EL (cell line): ENCODE results near the gene CCAR1.
"Not testable (repeated sequence)": the region's sequence is repeated elsewhere in the genome, so short reads cannot be mapped to it uniquely, and the experiment has no call there.

Experiments
- DNase-seq: peaks from one replicate; pipeline ENCODE4 v3.0.0-alpha.2; 2016

Gene CCAR1

GRCh38 chr10:68720793-68721672 lies at the start of gene CCAR1:
TSS of gene CCAR1 (plus strand) at chr10:68721239. CDS start at chr10:68722505, 1,266 bp downstream.
- peak; percentile 99 for DNase-seq

DNA sequence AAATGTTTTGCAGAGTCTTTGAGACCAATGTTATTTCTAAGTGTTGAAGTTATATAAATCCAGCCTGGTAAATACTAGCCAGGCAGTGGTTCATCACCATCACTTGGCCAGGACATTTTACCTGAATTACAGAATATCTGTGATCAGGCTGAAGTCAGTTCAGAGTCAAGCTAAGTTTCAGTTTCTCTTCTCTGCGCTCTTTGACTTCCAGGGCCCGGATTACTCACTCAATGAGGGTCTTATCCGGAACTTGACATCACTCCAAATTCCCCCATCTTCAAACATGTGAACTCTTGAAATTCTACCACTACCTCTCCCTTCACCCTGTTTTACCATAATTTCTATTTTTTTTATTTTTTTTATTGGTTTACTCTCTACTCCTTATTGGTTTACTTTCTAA lies 36.6 kb upstream of the CCAR1 start:
- DNase-seq: no peak

DNA sequence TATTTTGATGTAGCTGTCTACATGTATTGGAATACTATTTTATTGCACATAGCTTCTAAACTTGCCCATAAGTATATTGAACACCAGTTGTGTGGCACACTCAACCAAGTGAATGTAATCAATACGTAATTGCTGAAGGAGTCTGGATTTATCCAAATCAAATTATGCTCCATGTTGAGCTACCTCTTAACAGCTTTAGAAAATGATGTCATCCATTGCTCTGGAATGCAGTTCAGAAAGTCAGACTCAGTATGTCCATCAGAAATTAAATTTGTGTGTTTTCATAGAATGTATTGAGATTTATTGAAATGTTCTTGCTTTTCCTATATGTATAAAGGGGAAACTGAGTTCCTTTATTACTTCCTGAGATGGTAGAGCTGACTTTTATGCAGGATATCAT lies 25.0 kb upstream of the CCAR1 start:
- no peak for DNase-seq

DNA sequence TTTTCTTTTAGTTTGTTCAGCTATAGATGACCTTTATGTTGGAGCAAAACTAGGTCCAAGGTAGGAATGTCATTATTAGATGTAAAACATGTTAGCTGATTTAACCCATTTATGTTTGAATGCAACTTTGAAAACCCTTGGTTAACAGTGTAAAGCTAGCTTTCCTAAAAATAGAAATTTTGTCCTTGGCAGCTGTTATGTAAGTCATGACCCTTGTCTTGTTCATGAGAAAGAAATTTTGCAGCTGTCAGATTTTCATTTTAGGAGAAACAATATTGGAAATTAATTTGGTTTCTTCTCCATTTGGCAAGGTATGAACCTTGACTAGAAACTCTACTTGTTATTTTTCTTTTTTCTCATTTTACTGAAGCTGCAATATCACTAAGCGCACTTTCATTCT lies 23.9 kb upstream of the CCAR1 start:
- no peak for DNase-seq

DNA sequence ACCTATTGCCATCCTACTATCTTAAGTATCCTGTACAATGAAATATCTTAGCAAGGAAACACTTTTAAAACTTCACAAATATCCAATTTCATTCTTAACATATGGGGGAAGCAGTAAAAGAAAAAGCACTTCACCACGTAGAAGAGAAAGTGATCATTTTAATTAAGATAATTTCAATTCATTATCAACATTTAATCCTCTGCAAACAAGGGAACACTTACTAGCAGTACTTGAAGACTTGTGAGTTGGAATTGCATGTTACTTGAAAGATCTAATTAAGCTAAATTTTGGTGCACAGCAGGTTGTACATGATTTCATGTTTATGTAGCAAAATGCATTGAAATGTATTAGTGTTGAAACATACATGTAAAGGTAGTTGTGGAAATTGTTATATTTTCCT lies 20.8 kb upstream of the CCAR1 start:
- no peak for DNase-seq

- no peak for DNase-seq
Measured at GRCh38 chr10:68705548-68705947, 15.5 kb upstream of the CCAR1 start.

GRCh38 chr10:68708987-68709386 lies 12.1 kb upstream of the CCAR1 start:
- not testable (repeated sequence) for DNase-seq

DNA sequence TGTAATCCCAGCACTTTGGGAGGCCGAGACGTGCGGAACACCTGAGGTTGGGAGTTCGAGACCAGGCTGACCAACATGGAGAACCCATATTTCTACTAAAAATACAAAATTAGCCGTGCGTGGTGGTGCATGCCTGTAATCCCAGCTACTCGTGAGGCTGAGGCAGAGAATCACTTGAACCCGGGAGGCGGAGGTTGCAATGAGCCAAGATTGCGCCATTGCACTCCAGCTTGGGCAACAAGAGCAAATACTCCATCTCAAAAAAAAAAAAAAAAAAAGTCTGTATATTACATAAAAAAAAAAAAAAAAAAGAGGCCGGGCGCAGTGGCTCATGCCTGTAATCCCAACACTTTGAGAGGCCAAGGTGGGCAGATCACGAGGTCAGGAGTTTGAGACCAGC lies 8.0 kb upstream of the CCAR1 start:
- DNase-seq: not testable (repeated sequence)

DNA sequence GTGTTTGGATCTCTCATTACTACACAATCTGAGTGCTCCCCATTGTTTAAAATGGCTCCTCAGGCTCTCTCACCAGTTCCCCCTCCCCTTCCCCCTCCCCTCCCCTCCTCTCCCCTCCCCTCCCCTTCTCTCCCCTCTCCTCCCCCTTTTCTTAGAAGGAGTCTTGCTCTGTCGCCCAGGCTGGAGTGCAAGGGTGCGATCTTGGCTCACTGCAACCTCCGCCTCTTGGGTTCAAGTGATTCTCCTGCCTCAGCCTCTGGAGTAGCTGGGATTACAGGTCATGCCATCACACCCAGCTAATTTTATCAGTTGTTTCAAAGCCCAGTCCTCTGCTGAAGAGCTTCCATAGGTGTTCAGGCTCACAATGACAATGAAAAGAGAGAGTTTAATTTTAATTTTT lies 3.6 kb upstream of the CCAR1 start:
- DNase-seq: no peak

- peak; percentile 6 for DNase-seq
Measured at GRCh38 chr10:68721673-68722335, 765 bp downstream of the CCAR1 start.

DNA sequence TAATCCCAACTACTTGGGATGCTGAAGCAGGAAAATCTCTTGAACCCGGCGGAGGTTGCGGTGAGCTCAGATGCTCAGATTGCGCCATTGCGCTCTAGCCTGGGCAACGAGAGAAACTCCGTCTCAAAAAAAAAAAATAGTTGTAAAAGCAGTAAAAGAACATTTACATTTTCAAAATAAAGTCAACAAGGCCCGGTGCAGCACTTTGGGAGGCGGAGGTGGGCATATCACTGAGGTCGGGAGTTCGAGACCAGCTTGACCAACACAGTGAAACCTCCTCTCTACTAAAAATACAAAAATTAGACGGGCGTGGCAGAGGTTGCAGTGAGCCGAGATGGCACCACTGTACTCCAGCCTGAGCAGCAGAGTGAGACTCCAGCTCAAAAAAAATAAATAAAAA lies 4.0 kb downstream of the CCAR1 start:
- no peak for DNase-seq

- DNase-seq: no peak
Measured at GRCh38 chr10:68727146-68727545, 6.1 kb downstream of the CCAR1 start.

GRCh38 chr10:68732651-68733050 lies 11.6 kb downstream of the CCAR1 start:
- no peak for DNase-seq

DNA sequence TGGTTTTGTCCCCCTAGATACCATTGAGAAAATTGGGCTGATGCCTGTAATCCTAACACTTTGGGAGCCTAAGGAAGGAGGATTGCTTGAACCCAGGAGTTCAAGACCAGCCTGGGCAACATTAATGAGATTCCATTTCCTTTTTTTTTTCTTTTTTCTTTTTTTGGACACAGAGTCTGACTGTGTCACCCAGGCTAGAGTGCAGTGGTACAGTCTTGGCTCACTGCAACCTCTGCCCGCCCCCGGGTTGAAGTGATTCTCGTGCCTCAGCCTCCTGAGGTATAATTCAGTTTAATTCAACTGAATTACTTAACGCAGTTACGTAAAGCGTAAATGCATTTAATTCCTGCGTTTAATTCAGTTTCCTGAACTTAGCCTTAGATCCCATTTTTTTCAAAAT lies 13.3 kb downstream of the CCAR1 start:
- no peak for DNase-seq

DNA sequence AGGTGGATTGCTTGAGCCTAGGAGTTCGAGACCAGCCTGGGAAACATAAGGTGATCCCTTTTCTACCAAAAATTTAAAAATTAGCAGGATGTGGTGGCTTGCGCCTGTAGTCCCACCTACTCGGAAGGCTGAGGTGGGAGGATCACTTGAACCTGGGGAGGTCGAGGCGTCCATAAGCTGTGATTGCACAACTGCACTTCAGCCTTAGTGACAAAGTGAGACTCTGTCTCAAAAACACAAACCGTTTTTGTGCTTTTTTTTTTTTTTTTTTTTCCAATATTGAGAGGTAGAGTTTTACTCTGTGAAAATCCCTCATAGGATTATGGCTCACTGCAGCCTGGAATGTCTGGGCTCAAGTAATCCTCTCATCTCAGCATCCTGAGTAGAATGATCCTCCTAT lies 14.1 kb downstream of the CCAR1 start:
- no peak for DNase-seq

DNA sequence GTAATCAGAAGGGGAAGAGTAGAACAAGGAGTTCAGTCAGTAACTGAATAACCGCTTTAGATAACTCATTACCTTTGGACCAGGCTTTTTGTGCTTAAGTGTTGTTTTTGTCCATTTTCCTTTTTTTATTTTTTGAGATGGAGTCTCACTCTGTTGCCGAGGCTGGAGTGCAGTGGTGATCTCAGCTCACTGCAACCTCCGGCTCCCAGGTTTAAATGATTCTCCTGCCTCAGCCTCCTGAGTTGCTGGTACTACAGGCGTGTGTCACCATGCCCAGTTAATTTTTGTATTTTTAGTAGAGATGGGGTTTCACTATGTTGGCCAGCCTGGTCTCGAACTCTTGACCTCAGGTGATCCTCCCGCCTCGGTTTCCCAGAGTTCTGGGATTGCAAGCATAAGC lies 14.7 kb downstream of the CCAR1 start:
- DNase-seq: not testable (repeated sequence)

DNA sequence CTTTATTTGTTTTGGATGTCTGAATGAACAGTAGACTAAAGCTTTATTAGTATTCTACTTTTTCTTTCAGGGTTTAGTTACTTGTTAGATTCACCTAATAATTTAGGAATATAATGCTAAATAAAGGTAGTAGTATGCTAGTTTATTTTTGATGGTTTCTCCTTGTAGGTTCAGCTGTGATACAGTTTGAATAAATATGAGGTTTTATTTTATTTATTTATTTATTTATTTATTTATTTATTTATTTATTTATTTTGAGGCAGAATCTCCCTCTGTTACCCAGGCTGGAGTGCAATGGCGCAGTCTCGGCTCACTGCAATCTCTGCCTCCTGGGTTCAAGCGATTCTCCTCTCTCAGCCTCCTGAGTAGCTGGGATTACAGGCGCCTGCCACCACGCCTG lies 19.6 kb downstream of the CCAR1 start:
- DNase-seq: not testable (repeated sequence)

DNA sequence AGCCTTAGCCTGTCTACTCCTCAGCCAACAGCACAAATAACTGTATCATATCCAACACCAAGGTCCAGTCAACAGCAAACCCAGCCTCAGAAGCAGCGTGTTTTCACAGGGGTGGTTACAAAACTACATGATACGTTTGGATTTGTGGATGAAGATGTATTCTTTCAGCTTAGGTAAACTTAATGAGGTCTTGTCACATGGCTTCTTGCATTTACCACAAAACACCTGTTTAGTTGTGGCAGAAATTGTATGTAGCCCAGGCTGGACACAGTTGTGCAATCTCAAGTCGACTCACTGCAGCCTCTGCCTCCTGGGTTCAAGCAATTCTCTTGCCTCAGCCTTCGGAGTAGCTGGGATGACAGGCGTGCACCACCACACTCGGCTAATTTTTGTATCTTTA lies 21.4 kb downstream of the CCAR1 start:
- DNase-seq: no peak

DNA sequence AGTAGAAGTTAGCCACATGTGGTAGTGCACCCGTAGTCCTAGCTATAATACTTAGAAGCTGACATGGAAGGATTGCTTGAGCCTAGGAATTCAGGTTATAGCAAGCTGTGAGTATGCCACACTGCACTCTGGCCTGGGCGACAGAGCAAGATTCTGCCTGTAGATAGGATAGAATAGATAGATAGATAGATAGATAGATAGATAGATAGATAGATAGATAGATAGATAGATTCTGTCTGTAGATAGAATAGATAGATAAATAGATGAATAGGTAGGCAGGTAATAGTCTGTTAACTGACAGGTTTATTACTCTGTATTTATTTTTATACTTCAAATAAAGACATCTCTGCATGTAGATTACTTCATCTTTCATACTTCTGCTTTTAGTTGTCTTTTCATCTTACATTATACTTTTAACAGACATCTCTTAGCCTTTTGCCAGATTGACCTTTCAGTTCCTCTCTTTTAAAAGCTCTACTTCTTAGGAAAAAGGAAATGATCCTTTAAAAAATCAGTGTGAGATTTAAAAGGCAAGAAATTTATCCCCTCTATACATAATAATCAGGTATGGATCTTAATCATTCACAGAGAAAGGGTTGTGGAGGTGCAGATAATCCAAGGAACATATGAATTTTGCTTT lies 31.8 kb downstream of the CCAR1 start:
- no peak for DNase-seq

- DNase-seq: no peak
Measured at GRCh38 chr10:68756246-68756645, 35.2 kb downstream of the CCAR1 start.

GRCh38 chr10:68756766-68757165 lies 35.7 kb downstream of the CCAR1 start:
- no peak for DNase-seq

DNA sequence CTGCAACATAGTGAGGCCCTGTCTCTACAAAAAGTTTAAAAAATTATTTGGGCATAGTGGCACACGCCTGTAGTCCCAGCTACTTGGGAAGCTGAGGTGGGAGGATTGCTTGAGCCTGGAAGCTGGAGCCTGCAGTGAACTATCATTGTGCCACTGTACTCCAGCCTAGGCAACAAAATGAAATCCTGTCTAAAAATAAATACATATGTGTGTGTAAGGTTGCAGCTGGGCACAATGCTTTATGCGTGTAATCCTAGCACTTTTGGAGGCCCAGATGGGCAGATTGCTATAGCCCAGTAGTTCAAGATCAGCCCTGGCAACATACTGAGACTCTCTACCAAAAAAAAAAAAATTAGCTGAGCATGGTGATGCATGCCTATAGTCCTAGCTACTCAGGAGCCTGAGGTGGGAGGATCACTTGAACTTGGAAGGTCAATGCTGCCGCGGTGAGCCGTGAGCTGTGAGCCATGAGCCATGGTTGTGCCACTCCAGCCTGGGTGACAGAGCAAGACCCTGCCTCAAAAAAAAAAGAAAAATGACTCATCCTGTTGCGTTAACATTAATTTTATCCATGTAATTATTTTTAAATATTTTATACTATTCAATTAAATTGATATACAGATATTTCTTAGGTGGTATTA lies 38.3 kb downstream of the CCAR1 start:
- DNase-seq: no peak

DNA sequence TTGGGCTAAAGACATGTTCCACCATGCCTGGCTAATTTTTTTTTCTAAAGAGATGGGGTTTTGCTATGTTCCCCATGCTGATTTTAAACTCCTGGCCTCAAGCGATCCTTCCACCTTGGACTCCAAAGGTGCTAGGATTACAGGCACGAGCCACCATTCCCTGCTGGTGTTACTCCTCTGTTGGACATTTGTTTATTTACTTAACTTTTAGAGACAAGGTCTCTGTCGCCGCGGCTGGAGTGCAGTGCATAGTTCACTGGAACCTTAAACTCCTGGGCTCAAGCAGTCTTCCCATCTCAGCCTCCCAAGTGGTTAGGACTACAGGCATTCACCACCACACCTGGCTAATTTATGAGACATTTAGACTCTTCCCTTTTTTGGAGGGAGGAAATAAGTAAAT lies 38.9 kb downstream of the CCAR1 start:
- DNase-seq: no peak
